ENCODE data around the gene DCLK1. TPM values are rescaled to one million over a fixed set of nuclear protein-coding genes. Genes with fewer than 3 reads are reported as not detected.

DCLK1 gene
- total and polyA plus RNA-seq, 4 experiments from 2014 or later, result not detected

DNA sequence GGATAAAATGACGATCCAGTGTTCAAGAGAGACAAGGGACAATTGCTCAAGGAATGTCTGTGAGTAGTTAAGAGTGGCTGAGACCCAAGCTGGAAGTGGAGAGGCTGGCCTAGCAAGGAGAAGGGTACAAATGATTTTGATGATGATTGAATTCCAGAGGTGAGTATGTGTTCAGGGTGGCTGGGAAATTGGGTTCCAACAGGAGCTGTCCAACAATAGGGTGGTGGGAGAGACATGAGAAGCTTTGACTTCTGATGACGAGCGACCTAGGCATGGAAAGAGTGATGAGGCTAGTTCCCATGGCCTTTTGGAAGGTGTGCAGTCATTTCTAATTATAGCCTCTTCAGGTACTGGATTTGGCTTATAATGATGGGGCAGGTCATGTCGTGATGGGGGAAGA lies 29.1 kb upstream of the DCLK1 start:
- Mint-ChIP-seq H3K9me3 (peaks cover 0 to 9% (median 5%) of the 10 kb centered on the region in 8 donors), H3K27ac (peak overlapping the region in 1 of 7 donors; percentile 25), H3K27me3 (peaks cover 0 to under 1% of the 10 kb centered on the region in 2 donors), H3K4me1 (no peaks in the 10 kb centered on the region), H3K4me3 (no peak overlapping the region), H3K36me3 (no peaks in the 10 kb centered on the region)
- H3K36me3 ChIP-seq (ENCODE audit: insufficient read depth, low read length), result no peaks in the 10 kb centered on the region
- H3K27ac ChIP-seq (ENCODE audit: low read depth, low read length), result no peak overlapping the region
- H3K9me3 ChIP-seq (ENCODE audit: control insufficient read depth in 1 of 2, low read length in 2 of 2), result no peaks in the 10 kb centered on the region
- no peak overlapping the region for H3K4me3 ChIP-seq (ENCODE audit: low read length in 2 of 2)
- H3K27me3 ChIP-seq (ENCODE audit: insufficient read depth, low read length), result no peaks in the 10 kb centered on the region
- no peaks in the 10 kb centered on the region for H3K4me1 ChIP-seq (ENCODE audit: insufficient read depth, low read length)
- intact Hi-C loops (cut with micrococcal nuclease), result no loop called here
- no peak for DNase-seq
- CTCF ChIA-PET (ENCODE audit: partially characterized antibody), result no interaction called here
- POLR2A ChIA-PET (ENCODE audit: partially characterized antibody), result no interaction called here

DNA sequence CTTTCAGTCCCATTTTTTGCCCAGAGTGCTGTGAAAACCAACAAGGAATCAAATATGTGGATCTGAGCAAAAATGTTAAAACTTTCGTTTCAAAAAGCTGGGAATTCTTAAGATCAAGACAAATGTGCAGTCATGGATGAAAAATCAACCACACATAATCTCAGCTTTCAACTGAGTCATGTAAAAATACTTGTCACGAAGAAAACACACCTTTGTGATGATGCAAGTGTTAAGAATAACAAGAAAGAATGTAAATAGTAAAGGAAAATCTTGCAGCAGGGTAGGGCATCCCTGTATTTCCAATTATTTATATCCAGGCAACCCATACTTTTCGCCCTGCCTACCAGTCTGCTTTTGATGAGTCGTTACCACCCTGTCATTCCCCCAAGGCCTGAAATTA lies 27.4 kb upstream of the DCLK1 start:
- no peak for DNase-seq
- Mint-ChIP-seq H3K36me3 (no peaks in the 10 kb centered on the region), H3K4me3 (no peak overlapping the region), H3K27ac (no peak overlapping the region), H3K4me1 (no peaks in the 10 kb centered on the region), H3K9me3 (peaks cover 0 to 9% (median 7%) of the 10 kb centered on the region in 8 donors), H3K27me3 (peaks cover 3 to 6% of the 10 kb centered on the region in 2 donors)
- Histone ChIP-seq H3K4me1 (ENCODE audit: insufficient read depth, low read length) (no peaks in the 10 kb centered on the region), H3K27ac (ENCODE audit: low read depth, low read length) (no peak overlapping the region), H3K9me3 (ENCODE audit: control insufficient read depth in 1 of 2, low read length in 2 of 2) (no peaks in the 10 kb centered on the region), H3K4me3 (ENCODE audit: low read length in 2 of 2) (no peak overlapping the region), H3K27me3 (ENCODE audit: insufficient read depth, low read length) (no peaks in the 10 kb centered on the region), H3K36me3 (ENCODE audit: insufficient read depth, low read length) (no peaks in the 10 kb centered on the region)
- POLR2A ChIA-PET (ENCODE audit: partially characterized antibody), result no interaction called here
- CTCF ChIA-PET (ENCODE audit: partially characterized antibody), result no interaction called here
- intact Hi-C loops (cut with micrococcal nuclease), result no loop called here

DNA sequence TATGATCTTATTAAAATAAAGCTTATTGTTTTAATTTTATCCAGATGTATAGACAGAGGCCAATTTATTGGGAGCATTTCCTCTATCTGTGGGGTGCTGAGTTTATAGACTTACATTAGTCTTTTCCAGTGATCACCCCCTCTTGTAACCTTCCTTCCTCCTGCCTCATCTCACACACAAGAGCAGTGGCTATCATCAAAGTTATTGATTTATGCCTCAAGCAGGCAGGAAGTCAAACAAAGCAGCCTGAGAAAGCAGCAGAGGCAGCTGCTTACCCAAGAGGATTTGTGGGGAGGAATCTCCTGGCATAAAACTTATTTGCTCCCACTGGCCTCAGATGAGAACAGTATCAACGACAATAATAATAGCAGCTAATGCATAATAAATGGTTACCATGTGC lies 26.3 kb upstream of the DCLK1 start:
- ChIA-PET CTCF (ENCODE audit: partially characterized antibody) (no interaction called here), POLR2A (ENCODE audit: partially characterized antibody) (no interaction called here)
- H3K4me3 ChIP-seq (ENCODE audit: low read length in 2 of 2), result no peak overlapping the region
- no peaks in the 10 kb centered on the region for H3K4me1 Mint-ChIP-seq
- H3K9me3 ChIP-seq (ENCODE audit: control insufficient read depth in 1 of 2, low read length in 2 of 2), result no peaks in the 10 kb centered on the region
- no peaks in the 10 kb centered on the region for H3K36me3 Mint-ChIP-seq
- no peak overlapping the region for H3K27ac ChIP-seq (ENCODE audit: low read depth, low read length)
- no peak overlapping the region for H3K27ac Mint-ChIP-seq
- DNase-seq, result no peak
- H3K9me3 Mint-ChIP-seq, result peaks cover 0 to 13% (median 8%) of the 10 kb centered on the region in 8 donors
- H3K4me1 ChIP-seq (ENCODE audit: insufficient read depth, low read length), result no peaks in the 10 kb centered on the region
- H3K4me3 Mint-ChIP-seq, result no peak overlapping the region
- peaks cover 3 to 7% of the 10 kb centered on the region in 2 donors for H3K27me3 Mint-ChIP-seq
- no peaks in the 10 kb centered on the region for H3K36me3 ChIP-seq (ENCODE audit: insufficient read depth, low read length)
- H3K27me3 ChIP-seq (ENCODE audit: insufficient read depth, low read length), result no peaks in the 10 kb centered on the region
- intact Hi-C loops (cut with micrococcal nuclease), result no loop called here

DNA sequence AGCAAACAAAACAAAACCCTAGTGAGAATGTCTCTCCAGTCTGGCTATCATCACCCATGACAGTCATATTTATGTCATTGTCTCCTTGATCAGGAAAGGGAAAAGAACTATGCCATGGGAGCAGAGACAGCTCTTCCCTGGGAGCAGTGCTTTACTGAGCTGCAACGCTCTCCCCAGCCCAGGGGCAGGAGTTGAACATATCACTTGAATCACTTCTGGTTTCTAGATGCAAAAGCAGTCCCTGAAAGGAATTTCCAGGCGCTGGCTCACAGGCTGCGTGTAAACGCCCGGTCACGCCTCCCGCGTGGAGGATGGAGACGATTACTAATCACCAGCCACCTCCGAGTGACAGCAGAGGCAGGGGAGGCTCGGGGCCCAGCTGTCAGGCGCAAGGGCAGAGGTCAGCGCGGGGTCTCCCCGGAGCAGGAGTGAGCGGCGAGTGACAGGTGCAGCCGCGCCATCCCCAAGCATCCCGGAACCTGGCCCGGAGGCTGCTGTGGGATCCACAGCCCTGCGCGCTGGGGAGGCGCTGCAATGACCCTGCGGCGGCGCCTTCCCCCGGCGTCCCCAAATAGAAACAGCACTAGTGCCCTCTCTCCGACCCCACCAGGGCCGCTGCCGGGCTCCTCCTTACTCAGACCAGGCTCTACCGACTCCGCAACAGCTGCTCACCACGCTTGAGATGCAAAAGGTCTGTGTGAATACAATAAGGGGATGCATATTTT lies 23.5 kb upstream of the DCLK1 start:
- no peaks in the 10 kb centered on the region for H3K4me1 ChIP-seq (ENCODE audit: insufficient read depth, low read length)
- H3K9me3 ChIP-seq (ENCODE audit: control insufficient read depth in 1 of 2, low read length in 2 of 2), result no peaks in the 10 kb centered on the region
- POLR2A ChIA-PET (ENCODE audit: partially characterized antibody), result no interaction called here
- Mint-ChIP-seq H3K36me3 (no peaks in the 10 kb centered on the region), H3K27me3 (peaks cover 3 to 7% of the 10 kb centered on the region in 2 donors), H3K9me3 (peaks cover 0 to 18% (median 9%) of the 10 kb centered on the region in 8 donors), H3K27ac (no peak overlapping the region), H3K4me1 (no peaks in the 10 kb centered on the region), H3K4me3 (no peak overlapping the region)
- no peaks in the 10 kb centered on the region for H3K27me3 ChIP-seq (ENCODE audit: insufficient read depth, low read length)
- intact Hi-C loops (cut with micrococcal nuclease), result no loop called here
- no peak overlapping the region for H3K27ac ChIP-seq (ENCODE audit: low read depth, low read length)
- DNase-seq, result no peak
- H3K4me3 ChIP-seq (ENCODE audit: low read length in 2 of 2), result no peak overlapping the region
- CTCF ChIA-PET (ENCODE audit: partially characterized antibody), result no interaction called here
- H3K36me3 ChIP-seq (ENCODE audit: insufficient read depth, low read length), result no peaks in the 10 kb centered on the region

DNA sequence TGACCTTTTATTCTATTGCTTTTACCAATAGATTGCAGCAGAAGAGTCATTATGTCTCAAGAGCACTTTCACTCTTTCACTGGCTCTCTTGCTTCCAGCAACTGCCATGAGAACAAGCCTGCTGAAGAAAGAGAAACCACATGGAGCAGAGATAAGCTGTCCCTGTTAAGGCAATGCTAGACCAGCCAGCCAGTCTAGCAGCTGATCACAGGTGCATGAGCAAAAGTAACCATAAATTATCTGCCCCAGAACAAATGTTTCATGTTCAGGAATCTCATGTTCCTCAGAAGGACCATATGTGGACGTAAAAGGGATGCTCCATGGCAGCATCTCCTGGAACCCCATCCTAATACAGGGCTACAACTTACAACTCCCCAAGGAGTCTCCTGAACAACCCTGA lies 20.4 kb upstream of the DCLK1 start:
- H3K4me1 Mint-ChIP-seq, result no peaks in the 10 kb centered on the region
- H3K36me3 ChIP-seq (ENCODE audit: insufficient read depth, low read length), result no peaks in the 10 kb centered on the region
- peaks cover 3 to 7% of the 10 kb centered on the region in 2 donors for H3K27me3 Mint-ChIP-seq
- intact Hi-C loops (cut with micrococcal nuclease), result no loop called here
- no peak overlapping the region for H3K4me3 ChIP-seq (ENCODE audit: low read length in 2 of 2)
- H3K27me3 ChIP-seq (ENCODE audit: insufficient read depth, low read length), result no peaks in the 10 kb centered on the region
- ChIA-PET POLR2A (ENCODE audit: partially characterized antibody) (no interaction called here), CTCF (ENCODE audit: partially characterized antibody) (no interaction called here)
- H3K9me3 Mint-ChIP-seq, result peaks cover 0 to 18% (median 11%) of the 10 kb centered on the region in 8 donors
- H3K9me3 ChIP-seq (ENCODE audit: control insufficient read depth in 1 of 2, low read length in 2 of 2), result no peaks in the 10 kb centered on the region
- H3K27ac Mint-ChIP-seq, result no peak overlapping the region
- H3K4me3 Mint-ChIP-seq, result no peak overlapping the region
- H3K36me3 Mint-ChIP-seq, result no peaks in the 10 kb centered on the region
- no peak for DNase-seq
- H3K4me1 ChIP-seq (ENCODE audit: insufficient read depth, low read length), result no peaks in the 10 kb centered on the region
- no peak overlapping the region for H3K27ac ChIP-seq (ENCODE audit: low read depth, low read length)

DNA sequence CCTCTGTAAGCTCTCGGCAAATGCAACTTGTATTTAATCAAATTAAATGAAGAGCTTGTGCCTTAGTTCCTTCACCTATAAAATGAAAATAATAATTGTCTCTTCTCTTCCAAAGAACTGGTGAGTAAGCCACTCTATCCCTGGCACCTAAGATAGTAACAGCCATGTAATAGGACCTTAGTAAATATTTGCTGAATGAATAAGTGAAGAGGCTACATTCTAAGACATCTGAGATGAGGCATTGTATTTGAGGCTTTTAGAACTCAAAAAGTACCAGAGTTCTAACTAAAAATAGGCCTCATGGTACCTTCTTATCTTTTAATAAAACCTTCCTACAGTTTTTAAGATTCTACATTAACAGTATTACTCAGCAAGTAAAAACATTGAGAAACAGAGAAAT lies 17.3 kb upstream of the DCLK1 start:
- Mint-ChIP-seq H3K4me3 (no peak overlapping the region), H3K4me1 (no peaks in the 10 kb centered on the region)
- intact Hi-C loops (cut with micrococcal nuclease), result no loop called here

DNA sequence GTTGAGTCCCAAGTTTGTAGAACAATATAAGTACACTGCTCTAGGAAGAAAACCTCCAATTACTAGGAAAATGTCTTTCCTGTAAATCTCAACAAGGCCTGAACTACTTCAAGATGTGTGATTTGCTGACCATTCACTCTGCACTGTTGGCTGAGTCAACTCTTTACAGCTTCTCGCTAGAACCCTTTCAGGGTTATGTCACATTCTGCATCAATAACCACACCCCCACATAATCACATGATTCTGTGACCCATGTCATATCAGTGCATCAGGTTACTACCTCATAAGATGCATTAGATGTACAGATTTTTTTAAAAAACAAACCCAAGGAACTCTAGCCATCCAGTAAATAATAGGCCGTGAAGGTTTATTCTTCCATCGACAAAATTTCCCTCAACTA lies 16.1 kb upstream of the DCLK1 start:
- H3K9me3 Mint-ChIP-seq, result peaks cover 0 to 15% (median 6%) of the 10 kb centered on the region in 8 donors
- no peak overlapping the region for H3K4me3 ChIP-seq (ENCODE audit: low read length in 2 of 2)
- no peaks in the 10 kb centered on the region for H3K27me3 Mint-ChIP-seq
- no peaks in the 10 kb centered on the region for H3K9me3 ChIP-seq (ENCODE audit: control insufficient read depth in 1 of 2, low read length in 2 of 2)
- H3K4me3 Mint-ChIP-seq, result no peak overlapping the region
- H3K36me3 ChIP-seq (ENCODE audit: insufficient read depth, low read length), result no peaks in the 10 kb centered on the region
- CTCF ChIA-PET (ENCODE audit: partially characterized antibody), result no interaction called here
- intact Hi-C loops (cut with micrococcal nuclease), result no loop called here
- no peaks in the 10 kb centered on the region for H3K36me3 Mint-ChIP-seq
- no peaks in the 10 kb centered on the region for H3K4me1 Mint-ChIP-seq
- no peaks in the 10 kb centered on the region for H3K4me1 ChIP-seq (ENCODE audit: insufficient read depth, low read length)
- POLR2A ChIA-PET (ENCODE audit: partially characterized antibody), result no interaction called here
- H3K27ac ChIP-seq (ENCODE audit: low read depth, low read length), result no peak overlapping the region
- H3K27ac Mint-ChIP-seq, result no peak overlapping the region
- H3K27me3 ChIP-seq (ENCODE audit: insufficient read depth, low read length), result no peaks in the 10 kb centered on the region
- DNase-seq, result no peak

More for the DNA sequence above, 17.3 kb upstream of the DCLK1 start:
- no peaks in the 10 kb centered on the region for H3K27me3 Mint-ChIP-seq
- POLR2A ChIA-PET (ENCODE audit: partially characterized antibody), result no interaction called here
- Histone ChIP-seq H3K27ac (ENCODE audit: low read depth, low read length) (no peak overlapping the region), H3K4me1 (ENCODE audit: insufficient read depth, low read length) (no peaks in the 10 kb centered on the region), H3K4me3 (ENCODE audit: low read length in 2 of 2) (no peak overlapping the region), H3K36me3 (ENCODE audit: insufficient read depth, low read length) (no peaks in the 10 kb centered on the region), H3K27me3 (ENCODE audit: insufficient read depth, low read length) (no peaks in the 10 kb centered on the region), H3K9me3 (ENCODE audit: control insufficient read depth in 1 of 2, low read length in 2 of 2) (no peaks in the 10 kb centered on the region)
- DNase-seq, result no peak
- peaks cover 0 to 18% (median 8%) of the 10 kb centered on the region in 8 donors for H3K9me3 Mint-ChIP-seq
- no peak overlapping the region for H3K27ac Mint-ChIP-seq
- no peaks in the 10 kb centered on the region for H3K36me3 Mint-ChIP-seq
- CTCF ChIA-PET (ENCODE audit: partially characterized antibody), result no interaction called here
